ENCODE results near the gene RARRES2. TPM values are rescaled to one million over a fixed set of nuclear protein-coding genes. Genes with fewer than 3 reads are reported as not detected.

RARRES2 gene
- total RNA-seq, 1 donor, result 26.1 TPM

DNA sequence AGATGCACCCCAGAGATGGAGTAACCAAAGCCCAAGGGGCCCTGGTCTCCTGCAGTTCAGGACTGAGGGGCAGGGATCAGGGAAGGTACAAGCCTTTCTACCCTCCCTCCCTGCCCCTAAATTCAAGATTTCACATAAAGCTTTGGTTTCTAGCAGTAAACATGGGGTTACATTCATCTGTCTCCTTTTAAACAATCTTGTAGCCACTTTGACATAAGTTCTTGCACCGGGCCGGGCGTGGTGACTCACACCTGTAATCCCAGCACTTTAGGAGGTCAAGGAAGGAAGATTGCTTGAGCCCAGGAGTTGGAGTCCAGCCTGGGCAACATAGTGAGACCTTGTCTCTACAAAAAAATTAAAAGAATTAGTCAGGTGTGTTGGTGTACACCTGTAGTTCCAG lies 14.1 kb downstream of the RARRES2 start:
- Histone ChIP-seq H3K4me2 (ENCODE audit: insufficient read depth, low read length) (no peak overlapping the region), H3K27me3 (ENCODE audit: insufficient read depth, low read length) (no peaks in the 10 kb centered on the region), H3K36me3 (ENCODE audit: insufficient read depth, low read length) (no peaks in the 10 kb centered on the region), H4K20me1 (ENCODE audit: insufficient read depth, low read length) (no peaks in the 10 kb centered on the region), H2AFZ (ENCODE audit: low read length) (no peak overlapping the region), H3K4me3 (ENCODE audit: insufficient read depth, low read length) (no peak overlapping the region), H3K4me1 (ENCODE audit: insufficient read depth, low read length) (no peaks in the 10 kb centered on the region), H3K9me3 (ENCODE audit: low read depth, low read length) (no peaks in the 10 kb centered on the region), H3K27ac (ENCODE audit: low read depth, low read length) (no peak overlapping the region), H3K79me2 (ENCODE audit: insufficient read depth, low read length) (no peaks in the 10 kb centered on the region)
- TF ChIP-seq, protein P1, sequence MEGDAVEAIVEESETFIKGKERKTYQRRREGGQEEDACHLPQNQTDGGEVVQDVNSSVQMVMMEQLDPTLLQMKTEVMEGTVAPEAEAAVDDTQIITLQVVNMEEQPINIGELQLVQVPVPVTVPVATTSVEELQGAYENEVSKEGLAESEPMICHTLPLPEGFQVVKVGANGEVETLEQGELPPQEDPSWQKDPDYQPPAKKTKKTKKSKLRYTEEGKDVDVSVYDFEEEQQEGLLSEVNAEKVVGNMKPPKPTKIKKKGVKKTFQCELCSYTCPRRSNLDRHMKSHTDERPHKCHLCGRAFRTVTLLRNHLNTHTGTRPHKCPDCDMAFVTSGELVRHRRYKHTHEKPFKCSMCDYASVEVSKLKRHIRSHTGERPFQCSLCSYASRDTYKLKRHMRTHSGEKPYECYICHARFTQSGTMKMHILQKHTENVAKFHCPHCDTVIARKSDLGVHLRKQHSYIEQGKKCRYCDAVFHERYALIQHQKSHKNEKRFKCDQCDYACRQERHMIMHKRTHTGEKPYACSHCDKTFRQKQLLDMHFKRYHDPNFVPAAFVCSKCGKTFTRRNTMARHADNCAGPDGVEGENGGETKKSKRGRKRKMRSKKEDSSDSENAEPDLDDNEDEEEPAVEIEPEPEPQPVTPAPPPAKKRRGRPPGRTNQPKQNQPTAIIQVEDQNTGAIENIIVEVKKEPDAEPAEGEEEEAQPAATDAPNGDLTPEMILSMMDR (IDR thresholded peaks at IDR 0.05; ENCODE audit: extremely low read depth, low read depth, low read length), result no peak
- DNase-seq (ENCODE audit: insufficient read length, low spot score, missing footprints), result no peak

GRCh38 chr7:150326657-150327268 lies 14.7 kb downstream of the RARRES2 start:
- no peak overlapping the region for H2AFZ ChIP-seq (ENCODE audit: low read length)
- H3K4me3 ChIP-seq (ENCODE audit: insufficient read depth, low read length), result no peak overlapping the region
- H3K27ac ChIP-seq (ENCODE audit: low read depth, low read length), result no peak overlapping the region
- H3K4me1 ChIP-seq (ENCODE audit: insufficient read depth, low read length), result no peaks in the 10 kb centered on the region
- no peak for DNase-seq (ENCODE audit: insufficient read length, low spot score, missing footprints)
- no peak overlapping the region for H3K4me2 ChIP-seq (ENCODE audit: insufficient read depth, low read length)
- no peaks in the 10 kb centered on the region for H3K79me2 ChIP-seq (ENCODE audit: insufficient read depth, low read length)
- no peaks in the 10 kb centered on the region for H3K27me3 ChIP-seq (ENCODE audit: insufficient read depth, low read length)
- H4K20me1 ChIP-seq (ENCODE audit: insufficient read depth, low read length), result no peaks in the 10 kb centered on the region
- no peaks in the 10 kb centered on the region for H3K9me3 ChIP-seq (ENCODE audit: low read depth, low read length)
- TF ChIP-seq, protein P1 (IDR thresholded peaks at IDR 0.05; ENCODE audit: extremely low read depth, low read depth, low read length), result no peak
- H3K36me3 ChIP-seq (ENCODE audit: insufficient read depth, low read length), result no peaks in the 10 kb centered on the region

- Histone ChIP-seq H3K4me1 (ENCODE audit: insufficient read depth, low read length) (no peaks in the 10 kb centered on the region), H3K9me3 (ENCODE audit: low read depth, low read length) (no peaks in the 10 kb centered on the region), H4K20me1 (ENCODE audit: insufficient read depth, low read length) (no peaks in the 10 kb centered on the region), H2AFZ (ENCODE audit: low read length) (no peak overlapping the region), H3K27me3 (ENCODE audit: insufficient read depth, low read length) (no peaks in the 10 kb centered on the region), H3K27ac (ENCODE audit: low read depth, low read length) (no peak overlapping the region), H3K79me2 (ENCODE audit: insufficient read depth, low read length) (no peaks in the 10 kb centered on the region), H3K36me3 (ENCODE audit: insufficient read depth, low read length) (no peaks in the 10 kb centered on the region), H3K4me2 (ENCODE audit: insufficient read depth, low read length) (no peak overlapping the region), H3K4me3 (ENCODE audit: insufficient read depth, low read length) (no peak overlapping the region)
- TF ChIP-seq, protein P1 (IDR thresholded peaks at IDR 0.05; ENCODE audit: extremely low read depth, low read depth, low read length), result no peak
- DNase-seq (ENCODE audit: insufficient read length, low spot score, missing footprints), result no peak
Observed at GRCh38 chr7:150325901-150326300, 15.5 kb downstream of the RARRES2 start.

GRCh38 chr7:150325110-150325611 lies 16.3 kb downstream of the RARRES2 start:
- Histone ChIP-seq H3K79me2 (ENCODE audit: insufficient read depth, low read length) (no peaks in the 10 kb centered on the region), H3K9me3 (ENCODE audit: low read depth, low read length) (no peaks in the 10 kb centered on the region), H3K27ac (ENCODE audit: low read depth, low read length) (no peak overlapping the region), H3K4me3 (ENCODE audit: insufficient read depth, low read length) (no peak overlapping the region), H3K4me1 (ENCODE audit: insufficient read depth, low read length) (no peaks in the 10 kb centered on the region), H3K4me2 (ENCODE audit: insufficient read depth, low read length) (no peak overlapping the region), H3K27me3 (ENCODE audit: insufficient read depth, low read length) (no peaks in the 10 kb centered on the region), H2AFZ (ENCODE audit: low read length) (no peak overlapping the region), H4K20me1 (ENCODE audit: insufficient read depth, low read length) (no peaks in the 10 kb centered on the region), H3K36me3 (ENCODE audit: insufficient read depth, low read length) (no peaks in the 10 kb centered on the region)
- TF ChIP-seq, protein P1 (IDR thresholded peaks at IDR 0.05; ENCODE audit: extremely low read depth, low read depth, low read length), result no peak
- DNase-seq (ENCODE audit: insufficient read length, low spot score, missing footprints), result no peak
